Prostate gland (tissue), 2 donors: ENCODE data around the gene METAP1. TPM values are rescaled to one million over a fixed set of nuclear protein-coding genes. Genes with fewer than 3 reads are reported as not detected.

Experiments used
- DNase-seq: peaks from one replicate; pipeline ENCODE4 v3.0.0-alpha.2; 2019; ENCODE audit warnings: low spot score
- H3K27ac ChIP-seq, 2 donors: fragments of 200-600 bp; sonication (generic); 2 replicates each; pipeline ENCODE4 v1.5.1; 2017 to 2019
- H3K27me3 ChIP-seq: fragments of 200-600 bp; sonication (generic); replicated peaks from 2 replicates; pipeline ENCODE4 v1.5.1; 2019; ENCODE audit not compliant: insufficient read depth
- H3K36me3 ChIP-seq, 2 donors: fragments of 200-600 bp; sonication (generic); 1 replicate in 1 of 2; 2 replicates in 1 of 2; pipeline versions ENCODE4 v1.5.1 to v1.8.1; 2017 to 2019
- H3K4me1 ChIP-seq: fragments of 200-600 bp; sonication (generic); replicated peaks from 2 replicates; pipeline ENCODE4 v1.5.1; 2019
- H3K4me3 ChIP-seq, 2 donors: fragments of 200-600 bp; sonication (generic); 2 replicates each; pipeline ENCODE4 v1.5.1; 2017 to 2019
- H3K9me3 ChIP-seq: fragments of 200-600 bp; sonication (generic); 2 replicates; pipeline ENCODE4 v1.5.1; 2017
- CTCF ChIP-seq, 4 experiments: fragments of 200-600 bp in 2 of 4; fragments of 450-650 bp in 2 of 4; sonication (generic) in 2 of 4; IDR thresholded peaks; 1 replicate in 3 of 4; 2 replicates in 1 of 4; pipeline ENCODE4 v1.5.1; 2016 to 2019; ENCODE audit warnings: antibody characterized with exemption in 4 of 4, mild to moderate bottlenecking in 2 of 4, moderate library complexity in 2 of 4
- POLR2A ChIP-seq: fragments of 450-650 bp; IDR thresholded peaks from one replicate; pipeline ENCODE4 v1.6.1; 2016; ENCODE audit warnings: antibody characterized with exemption, mild to moderate bottlenecking
- POLR2AphosphoS5 ChIP-seq: sonication (generic); formaldehyde crosslinking; IDR thresholded peaks from one replicate; pipeline ENCODE4 v1.6.1; 2017; ENCODE audit warnings: antibody characterized with exemption
- WGBS: methylation state at CpG from one replicate; pipeline ENCODE4 v1.1.5; 2018; 5-methylcytosine and 5-hydroxymethylcytosine counted together
- intact Hi-C: fragments of 100-400 bp; cut with DNase I; formaldehyde crosslinking; loops from one replicate; pipeline ENCODE4 v1.14.2; 2022
- total RNA-seq, 2 donors: library from RNA; depleted of rRNA; stranded (reverse); fragments of >200 nt; gene quantifications; one replicate each; pipeline ENCODE4 v1.1.0, GENCODE V29; 2016

The METAP1 gene
- total RNA-seq, 2 donors from 2014 or later: 55.3 to 70.1 TPM

- H3K9me3 ChIP-seq: no peaks in the 10 kb centered on the region
- intact Hi-C loops: no loop called here
- H3K4me3 ChIP-seq: no peak overlapping the region
- DNase-seq: no peak
- 56% methylated on average over 2 of the region's 2 CpGs for WGBS
- TF ChIP-seq POLR2A: no peak
- TF ChIP-seq POLR2AphosphoS5: no peak
- H3K4me1 ChIP-seq: no peaks in the 10 kb centered on the region
- H3K36me3 ChIP-seq: no peaks in the 10 kb centered on the region
- no peaks in the 10 kb centered on the region for H3K27me3 ChIP-seq
- H3K27ac ChIP-seq: no peak overlapping the region
These were observed 52.2 kb downstream of the METAP1 start for GRCh38 chr4:99047710-99048109.

GRCh38 chr4:99052902-99053301 lies 57.4 kb downstream of the METAP1 start:
- H3K36me3 ChIP-seq: no peaks in the 10 kb centered on the region
- intact Hi-C loops: loop anchor here (5.0 to 10.0 kb wide), 2 partner anchors 116 to 588 kb away; no protein-coding TSS in a partner anchor
- TF ChIP-seq CTCF (IDR thresholded peaks at IDR 0.05): no peak
- no peak for TF ChIP-seq POLR2A
- TF ChIP-seq POLR2AphosphoS5: no peak
- H3K27ac ChIP-seq: no peak overlapping the region
- DNase-seq: no peak
- H3K27me3 ChIP-seq: no peaks in the 10 kb centered on the region
- peaks cover 2% of the 10 kb centered on the region for H3K4me1 ChIP-seq
- H3K4me3 ChIP-seq: no peak overlapping the region
- H3K9me3 ChIP-seq: no peaks in the 10 kb centered on the region

GRCh38 chr4:99054428-99054994 lies 59.0 kb downstream of the METAP1 start:
- Histone ChIP-seq H3K36me3 (no peaks in the 10 kb centered on the region), H3K4me3 (no peak overlapping the region), H3K9me3 (no peaks in the 10 kb centered on the region), H3K4me1 (peaks cover 2% of the 10 kb centered on the region), H3K27ac (no peak overlapping the region), H3K27me3 (no peaks in the 10 kb centered on the region)
- no peak for TF ChIP-seq POLR2A
- no peak for TF ChIP-seq CTCF (IDR thresholded peaks at IDR 0.05)
- TF ChIP-seq POLR2AphosphoS5: no peak
- WGBS: 81% methylated on average over 3 of the region's 3 CpGs
- DNase-seq: no peak
- intact Hi-C loops: loop anchor here (5.0 to 10.0 kb wide), 2 partner anchors 117 to 590 kb away; no protein-coding TSS in a partner anchor

DNA sequence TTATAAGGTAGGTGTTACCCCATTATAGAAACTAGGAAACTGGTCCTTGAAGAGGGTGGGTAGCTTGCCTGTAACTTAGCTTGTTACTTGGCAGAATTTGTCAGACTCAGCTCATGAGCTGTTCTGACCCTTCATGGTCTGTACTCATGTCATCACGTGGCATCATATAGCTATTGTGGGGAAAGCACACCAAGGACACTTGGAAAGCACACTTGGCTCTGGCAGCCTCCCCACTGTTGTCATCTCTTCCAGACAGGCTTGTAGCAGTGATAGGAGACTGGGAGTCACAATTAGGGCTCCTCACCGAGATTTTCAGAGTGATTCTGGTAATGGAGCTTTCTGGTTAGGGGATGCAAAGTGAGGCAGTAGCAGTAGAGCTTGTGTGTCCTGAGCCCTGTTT lies 62.7 kb downstream of the METAP1 start:
- DNase-seq: no peak
- 81% methylated on average over 2 of the region's 2 CpGs for WGBS
- intact Hi-C loops: loop anchor here (10.0 kb wide), 1 partner anchor 593 kb away; no protein-coding TSS in a partner anchor
- Histone ChIP-seq H3K36me3 (no peaks in the 10 kb centered on the region), H3K4me1 (peaks cover 2% of the 10 kb centered on the region), H3K27ac (no peak overlapping the region), H3K27me3 (no peaks in the 10 kb centered on the region), H3K9me3 (no peaks in the 10 kb centered on the region), H3K4me3 (no peak overlapping the region)
- no peak for TF ChIP-seq CTCF (IDR thresholded peaks at IDR 0.05)
- TF ChIP-seq POLR2A: no peak
- no peak for TF ChIP-seq POLR2AphosphoS5

DNA sequence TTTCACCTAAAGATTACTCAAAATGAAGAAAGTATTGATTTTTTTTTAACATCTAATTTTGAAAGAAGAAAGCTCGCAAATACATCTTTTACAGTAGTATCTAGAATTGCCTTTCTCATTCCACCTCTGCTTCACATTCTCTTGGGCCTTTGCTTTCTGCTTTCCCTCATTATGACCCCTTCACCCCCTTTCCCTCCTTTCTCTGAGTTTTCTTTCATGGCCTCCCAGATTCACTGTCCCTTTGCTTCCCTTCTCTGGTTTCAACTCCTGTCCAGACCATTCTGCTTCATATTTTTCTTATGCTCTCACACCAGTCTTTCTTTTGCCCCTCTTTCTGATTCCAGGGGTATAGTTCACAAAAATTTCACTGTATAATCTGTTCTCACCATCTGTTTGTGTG lies 64.0 kb downstream of the METAP1 start:
- no peak for TF ChIP-seq POLR2A
- TF ChIP-seq CTCF (IDR thresholded peaks at IDR 0.05): no peak
- no peak for TF ChIP-seq POLR2AphosphoS5
- WGBS: 95% methylated on average over 1 of the region's 1 CpG
- Histone ChIP-seq H3K27me3 (no peaks in the 10 kb centered on the region), H3K4me1 (peaks cover 2% of the 10 kb centered on the region), H3K4me3 (no peak overlapping the region), H3K27ac (no peak overlapping the region), H3K36me3 (no peaks in the 10 kb centered on the region), H3K9me3 (no peaks in the 10 kb centered on the region)
- DNase-seq: no peak
- intact Hi-C loops: loop anchor here (10.0 kb wide), 1 partner anchor 595 kb away; no protein-coding TSS in a partner anchor
